Measurements from ENCODE around the gene ECHS1.

GRCh38 chr10:133356549-133357284, 16.4 kb downstream of the ECHS1 start:
- TF ChIP-seq CTCF (IDR thresholded peaks at IDR 0.05) (no peak), POLR2A (IDR thresholded peaks at IDR 0.05) (no peak)
